GM23338 (cell line): ENCODE results near the gene ST8SIA4. TPM values are rescaled to one million over a fixed set of nuclear protein-coding genes. Genes with fewer than 3 reads are reported as not detected.

Source experiments
- ATAC-seq: fragments of 200-7000 bp; cut with Tn5 transposase; 3 replicates; pipeline ENCODE4 v1.9.1; 2020
- DNase-seq: peaks from one replicate; pipeline ENCODE4 v3.0.0-alpha.2; 2015; ENCODE audit warnings: low spot score
- H2AFZ ChIP-seq: fragments of 200-600 bp; sonication (generic); 2 replicates; pipeline ENCODE4 v1.8.0; 2016; ENCODE audit warnings: antibody characterized with exemption, mild to moderate bottlenecking, moderate library complexity
- H3F3A ChIP-seq: fragments of 200-600 bp; sonication (generic); replicated peaks from 2 replicates; pipeline ENCODE4 v1.8.0; 2017; ENCODE audit warnings: antibody characterized with exemption, mixed run types, low read depth
- H3K27ac ChIP-seq: fragments of 200-600 bp; sonication (generic); 2 replicates; pipeline ENCODE4 v1.6.1; 2016; ENCODE audit warnings: low read depth
- H3K27me3 ChIP-seq: fragments of 200-600 bp; sonication (generic); 2 replicates; pipeline ENCODE4 v1.8.0; 2016; ENCODE audit warnings: mild to moderate bottlenecking, mixed run types, moderate library complexity; ENCODE audit not compliant: insufficient read depth
- H3K36me3 ChIP-seq: fragments of 200-600 bp; sonication (generic); 2 replicates; pipeline ENCODE4 v1.8.0; 2016; ENCODE audit warnings: mild to moderate bottlenecking; ENCODE audit not compliant: insufficient read depth
- H3K4me1 ChIP-seq: fragments of 200-600 bp; sonication (generic); 2 replicates; pipeline ENCODE4 v1.8.0; 2016; ENCODE audit warnings: mild to moderate bottlenecking, moderate library complexity; ENCODE audit not compliant: insufficient read depth
- H3K4me2 ChIP-seq: fragments of 200-600 bp; sonication (generic); 2 replicates; pipeline ENCODE4 v1.7.1; 2017; ENCODE audit warnings: mixed run types
- H3K4me3 ChIP-seq: fragments of 200-600 bp; sonication (generic); 2 replicates; pipeline ENCODE4 v1.6.1; 2016; ENCODE audit warnings: mixed run types
- H3K79me2 ChIP-seq: fragments of 200-600 bp; sonication (generic); replicated peaks from 2 replicates; pipeline ENCODE4 v1.8.0; 2017; ENCODE audit warnings: mild to moderate bottlenecking; ENCODE audit not compliant: insufficient read depth
- H3K9me2 ChIP-seq: fragments of 200-600 bp; sonication (generic); 2 replicates; pipeline ENCODE4 v1.8.0; 2017; ENCODE audit not compliant: insufficient read depth
- H4K20me1 ChIP-seq: fragments of 200-600 bp; sonication (generic); replicated peaks from 2 replicates; pipeline ENCODE4 v1.8.0; 2017; ENCODE audit warnings: mild to moderate bottlenecking; ENCODE audit not compliant: insufficient read depth
- H3K27ac Mint-ChIP-seq: 2 replicates; pipeline ENCODE4 v1.8.0; 2020; ENCODE audit warnings: inconsistent platforms, mild to moderate bottlenecking, moderate library complexity, mixed read lengths
- H3K27me3 Mint-ChIP-seq: 3 replicates; pipeline ENCODE4 v1.8.0; 2022; ENCODE audit warnings: low read depth, mild to moderate bottlenecking, moderate library complexity, mixed read lengths, inconsistent platforms; ENCODE audit not compliant: insufficient read depth, poor library complexity
- H3K36me3 Mint-ChIP-seq: 3 replicates; pipeline ENCODE4 v1.8.0; 2021; ENCODE audit warnings: low read depth, mild to moderate bottlenecking, inconsistent platforms, moderate library complexity, mixed read lengths
- H3K4me1 Mint-ChIP-seq: 3 replicates; pipeline ENCODE4 v1.8.0; 2020; ENCODE audit warnings: mild to moderate bottlenecking, inconsistent platforms, mixed read lengths
- H3K4me3 Mint-ChIP-seq: 3 replicates; pipeline ENCODE4 v1.8.0; 2021; ENCODE audit warnings: moderate library complexity, mild to moderate bottlenecking, inconsistent platforms, mixed read lengths
- H3K9me3 Mint-ChIP-seq: 3 replicates; pipeline ENCODE4 v1.8.0; 2020; ENCODE audit warnings: moderate library complexity, mild to moderate bottlenecking, inconsistent platforms, mixed read lengths
- CREB1 ChIP-seq: fragments of 250-450 bp; sonication (Bioruptor Pico); IDR thresholded peaks from 2 replicates; pipeline ENCODE4 v1.5.0; 2020; ENCODE audit warnings: low read depth, mild to moderate bottlenecking, moderate library complexity
- ETS1 ChIP-seq: IDR thresholded peaks from 2 replicates; pipeline ENCODE4 v1.6.1; 2016; ENCODE audit warnings: antibody characterized with exemption
- EZH2 ChIP-seq: fragments of 200-600 bp; sonication (generic); IDR thresholded peaks from one replicate; pipeline ENCODE4 v1.8.0; 2017; ENCODE audit warnings: antibody characterized with exemption, mild to moderate bottlenecking, low read depth; ENCODE audit not compliant: unreplicated experiment
- EZH2phosphoT487 ChIP-seq: fragments of 200-600 bp; sonication (generic); IDR thresholded peaks from one replicate; pipeline ENCODE4 v1.8.1; 2018; ENCODE audit warnings: antibody characterized with exemption; ENCODE audit not compliant: unreplicated experiment
- JUNB ChIP-seq: IDR thresholded peaks from one replicate; pipeline ENCODE4 v1.6.1; 2016; ENCODE audit warnings: antibody characterized with exemption; ENCODE audit not compliant: unreplicated experiment
- NANOG ChIP-seq: IDR thresholded peaks from 2 replicates; pipeline ENCODE4 v1.6.1; 2016; ENCODE audit warnings: antibody characterized with exemption, borderline replicate concordance
- POLR2AphosphoS5 ChIP-seq: IDR thresholded peaks from 2 replicates; pipeline ENCODE4 v1.6.1; 2016; ENCODE audit warnings: antibody characterized with exemption, low read depth
- REST ChIP-seq: IDR thresholded peaks from one replicate; pipeline ENCODE4 v1.6.1; 2018; ENCODE audit warnings: antibody characterized with exemption; ENCODE audit not compliant: unreplicated experiment
- STAT1 ChIP-seq: IDR thresholded peaks from one replicate; pipeline ENCODE4 v1.6.1; 2016; ENCODE audit warnings: antibody characterized with exemption; ENCODE audit not compliant: unreplicated experiment
- ZNF114 ChIP-seq: fragments of 250-450 bp; sonication (Bioruptor Pico); IDR thresholded peaks from 2 replicates; pipeline ENCODE4 v1.5.0; 2020; ENCODE audit warnings: mild to moderate bottlenecking, moderate library complexity
- ZNF331 ChIP-seq: fragments of 250-450 bp; sonication (Bioruptor Pico); IDR thresholded peaks from 2 replicates; pipeline ENCODE4 v1.5.0; 2020; ENCODE audit warnings: low read depth, mild to moderate bottlenecking, moderate library complexity
- polyA plus RNA-seq: library from polyadenylated mRNA; unstranded; fragments of >200 nt; fragmentation: Nextera tagmentation; extraction: Ambion mirVana; gene quantifications from 2 replicates; pipeline ENCODE4 v1.2.1, GENCODE V29; 2016
- total RNA-seq: library from RNA; depleted of rRNA; stranded (reverse); fragments of >200 nt; shearing (Covaris generic); gene quantifications from 2 replicates; pipeline ENCODE4 v1.2.3, GENCODE V29; 2014
- TF ChIP-seq, protein P1 (sequence below): fragments of 250-450 bp; sonication (Bioruptor Pico); IDR thresholded peaks from 2 replicates; pipeline ENCODE4 v1.5.0; 2020; ENCODE audit warnings: mild to moderate bottlenecking, moderate library complexity
- TF ChIP-seq, protein P2 (sequence below), 2 experiments: fragments of 200-600 bp in 1 of 2; sonication (generic) in 1 of 2; conservative IDR thresholded peaks; 2 replicates each; pipeline versions ENCODE4 v1.5.1 to v1.6.1; 2016 to 2017; ENCODE audit warnings: antibody characterized with exemption in 2 of 2, low read depth in 2 of 2, mild to moderate bottlenecking in 2 of 2, moderate library complexity in 1 of 2

Gene ST8SIA4
- total and polyA plus RNA-seq, 2 experiments from 2014 or later, result 0.11 to 0.28 TPM

- H3K36me3 ChIP-seq, result no peaks in the 10 kb centered on the region
- Mint-ChIP-seq H3K27me3 (no peaks in the 10 kb centered on the region), H3K4me3 (no peak overlapping the region), H3K9me3 (no peaks in the 10 kb centered on the region), H3K4me1 (no peaks in the 10 kb centered on the region), H3K36me3 (no peaks in the 10 kb centered on the region), H3K27ac (no peak overlapping the region)
- no peaks in the 10 kb centered on the region for H3K27me3 ChIP-seq
- no peak overlapping the region for H3K4me3 ChIP-seq
- H2AFZ ChIP-seq, result no peak overlapping the region
- TF ChIP-seq CREB1 (CRISPR knock-in tag), result no peak
- no peak for TF ChIP-seq ZNF331 (CRISPR knock-in tag)
- TF ChIP-seq POLR2AphosphoS5, result no peak
- no peak for TF ChIP-seq JUNB
- TF ChIP-seq, protein P1, sequence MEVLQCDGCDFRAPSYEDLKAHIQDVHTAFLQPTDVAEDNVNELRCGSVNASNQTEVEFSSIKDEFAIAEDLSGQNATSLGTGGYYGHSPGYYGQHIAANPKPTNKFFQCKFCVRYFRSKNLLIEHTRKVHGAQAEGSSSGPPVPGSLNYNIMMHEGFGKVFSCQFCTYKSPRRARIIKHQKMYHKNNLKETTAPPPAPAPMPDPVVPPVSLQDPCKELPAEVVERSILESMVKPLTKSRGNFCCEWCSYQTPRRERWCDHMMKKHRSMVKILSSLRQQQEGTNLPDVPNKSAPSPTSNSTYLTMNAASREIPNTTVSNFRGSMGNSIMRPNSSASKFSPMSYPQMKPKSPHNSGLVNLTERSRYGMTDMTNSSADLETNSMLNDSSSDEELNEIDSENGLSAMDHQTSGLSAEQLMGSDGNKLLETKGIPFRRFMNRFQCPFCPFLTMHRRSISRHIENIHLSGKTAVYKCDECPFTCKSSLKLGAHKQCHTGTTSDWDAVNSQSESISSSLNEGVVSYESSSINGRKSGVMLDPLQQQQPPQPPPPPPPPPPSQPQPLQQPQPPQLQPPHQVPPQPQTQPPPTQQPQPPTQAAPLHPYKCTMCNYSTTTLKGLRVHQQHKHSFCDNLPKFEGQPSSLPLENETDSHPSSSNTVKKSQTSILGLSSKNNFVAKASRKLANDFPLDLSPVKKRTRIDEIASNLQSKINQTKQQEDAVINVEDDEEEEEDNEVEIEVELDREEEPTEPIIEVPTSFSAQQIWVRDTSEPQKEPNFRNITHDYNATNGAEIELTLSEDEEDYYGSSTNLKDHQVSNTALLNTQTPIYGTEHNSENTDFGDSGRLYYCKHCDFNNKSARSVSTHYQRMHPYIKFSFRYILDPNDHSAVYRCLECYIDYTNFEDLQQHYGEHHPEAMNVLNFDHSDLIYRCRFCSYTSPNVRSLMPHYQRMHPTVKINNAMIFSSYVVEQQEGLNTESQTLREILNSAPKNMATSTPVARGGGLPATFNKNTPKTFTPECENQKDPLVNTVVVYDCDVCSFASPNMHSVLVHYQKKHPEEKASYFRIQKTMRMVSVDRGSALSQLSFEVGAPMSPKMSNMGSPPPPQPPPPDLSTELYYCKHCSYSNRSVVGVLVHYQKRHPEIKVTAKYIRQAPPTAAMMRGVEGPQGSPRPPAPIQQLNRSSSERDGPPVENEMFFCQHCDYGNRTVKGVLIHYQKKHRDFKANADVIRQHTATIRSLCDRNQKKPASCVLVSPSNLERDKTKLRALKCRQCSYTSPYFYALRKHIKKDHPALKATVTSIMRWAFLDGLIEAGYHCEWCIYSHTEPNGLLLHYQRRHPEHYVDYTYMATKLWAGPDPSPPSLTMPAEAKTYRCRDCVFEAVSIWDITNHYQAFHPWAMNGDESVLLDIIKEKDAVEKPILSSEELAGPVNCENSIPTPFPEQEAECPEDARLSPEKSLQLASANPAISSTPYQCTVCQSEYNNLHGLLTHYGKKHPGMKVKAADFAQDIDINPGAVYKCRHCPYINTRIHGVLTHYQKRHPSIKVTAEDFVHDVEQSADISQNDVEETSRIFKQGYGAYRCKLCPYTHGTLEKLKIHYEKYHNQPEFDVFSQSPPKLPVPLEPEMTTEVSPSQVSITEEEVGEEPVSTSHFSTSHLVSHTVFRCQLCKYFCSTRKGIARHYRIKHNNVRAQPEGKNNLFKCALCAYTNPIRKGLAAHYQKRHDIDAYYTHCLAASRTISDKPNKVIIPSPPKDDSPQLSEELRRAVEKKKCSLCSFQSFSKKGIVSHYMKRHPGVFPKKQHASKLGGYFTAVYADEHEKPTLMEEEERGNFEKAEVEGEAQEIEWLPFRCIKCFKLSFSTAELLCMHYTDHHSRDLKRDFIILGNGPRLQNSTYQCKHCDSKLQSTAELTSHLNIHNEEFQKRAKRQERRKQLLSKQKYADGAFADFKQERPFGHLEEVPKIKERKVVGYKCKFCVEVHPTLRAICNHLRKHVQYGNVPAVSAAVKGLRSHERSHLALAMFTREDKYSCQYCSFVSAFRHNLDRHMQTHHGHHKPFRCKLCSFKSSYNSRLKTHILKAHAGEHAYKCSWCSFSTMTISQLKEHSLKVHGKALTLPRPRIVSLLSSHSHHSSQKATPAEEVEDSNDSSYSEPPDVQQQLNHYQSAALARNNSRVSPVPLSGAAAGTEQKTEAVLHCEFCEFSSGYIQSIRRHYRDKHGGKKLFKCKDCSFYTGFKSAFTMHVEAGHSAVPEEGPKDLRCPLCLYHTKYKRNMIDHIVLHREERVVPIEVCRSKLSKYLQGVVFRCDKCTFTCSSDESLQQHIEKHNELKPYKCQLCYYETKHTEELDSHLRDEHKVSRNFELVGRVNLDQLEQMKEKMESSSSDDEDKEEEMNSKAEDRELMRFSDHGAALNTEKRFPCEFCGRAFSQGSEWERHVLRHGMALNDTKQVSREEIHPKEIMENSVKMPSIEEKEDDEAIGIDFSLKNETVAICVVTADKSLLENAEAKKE (CRISPR knock-in tag), result no peak
- no peak for TF ChIP-seq STAT1
- no peak for TF ChIP-seq ZNF114 (CRISPR knock-in tag)
- TF ChIP-seq, protein P2, sequence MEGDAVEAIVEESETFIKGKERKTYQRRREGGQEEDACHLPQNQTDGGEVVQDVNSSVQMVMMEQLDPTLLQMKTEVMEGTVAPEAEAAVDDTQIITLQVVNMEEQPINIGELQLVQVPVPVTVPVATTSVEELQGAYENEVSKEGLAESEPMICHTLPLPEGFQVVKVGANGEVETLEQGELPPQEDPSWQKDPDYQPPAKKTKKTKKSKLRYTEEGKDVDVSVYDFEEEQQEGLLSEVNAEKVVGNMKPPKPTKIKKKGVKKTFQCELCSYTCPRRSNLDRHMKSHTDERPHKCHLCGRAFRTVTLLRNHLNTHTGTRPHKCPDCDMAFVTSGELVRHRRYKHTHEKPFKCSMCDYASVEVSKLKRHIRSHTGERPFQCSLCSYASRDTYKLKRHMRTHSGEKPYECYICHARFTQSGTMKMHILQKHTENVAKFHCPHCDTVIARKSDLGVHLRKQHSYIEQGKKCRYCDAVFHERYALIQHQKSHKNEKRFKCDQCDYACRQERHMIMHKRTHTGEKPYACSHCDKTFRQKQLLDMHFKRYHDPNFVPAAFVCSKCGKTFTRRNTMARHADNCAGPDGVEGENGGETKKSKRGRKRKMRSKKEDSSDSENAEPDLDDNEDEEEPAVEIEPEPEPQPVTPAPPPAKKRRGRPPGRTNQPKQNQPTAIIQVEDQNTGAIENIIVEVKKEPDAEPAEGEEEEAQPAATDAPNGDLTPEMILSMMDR (conservative IDR thresholded peaks at IDR 0.05; ENCODE audit: low read depth in 2 of 2), result no peak
- TF ChIP-seq REST, result no peak
- TF ChIP-seq ETS1, result no peak
- TF ChIP-seq EZH2, result no peak
- no peak for TF ChIP-seq NANOG
- TF ChIP-seq EZH2phosphoT487, result no peak
- H3K79me2 ChIP-seq, result no peaks in the 10 kb centered on the region
- no peak for DNase-seq
- H4K20me1 ChIP-seq, result no peaks in the 10 kb centered on the region
- H3K4me1 ChIP-seq, result no peaks in the 10 kb centered on the region
- H3K9me2 ChIP-seq, result no peaks in the 10 kb centered on the region
- no peak overlapping the region for H3K4me2 ChIP-seq
- ATAC-seq, result no peak
- no peaks in the 10 kb centered on the region for H3F3A ChIP-seq
- no peak overlapping the region for H3K27ac ChIP-seq
Measured at GRCh38 chr5:100867039-100867562, 36.0 kb downstream of the ST8SIA4 start.
